ENCODE measurements around the gene PSMA8. TPM values are rescaled to one million over a fixed set of nuclear protein-coding genes. Genes with fewer than 3 reads are reported as not detected.

PSMA8 gene
- not detected in 2 replicates for polyA plus RNA-seq (2012; rRNA removed)
- polyA plus RNA-seq (2012; cell fraction: cytosol; rRNA removed): not detected in 2 replicates
- polyA plus RNA-seq (2012; cell fraction: nucleus; rRNA removed): not detected in 2 replicates

DNA sequence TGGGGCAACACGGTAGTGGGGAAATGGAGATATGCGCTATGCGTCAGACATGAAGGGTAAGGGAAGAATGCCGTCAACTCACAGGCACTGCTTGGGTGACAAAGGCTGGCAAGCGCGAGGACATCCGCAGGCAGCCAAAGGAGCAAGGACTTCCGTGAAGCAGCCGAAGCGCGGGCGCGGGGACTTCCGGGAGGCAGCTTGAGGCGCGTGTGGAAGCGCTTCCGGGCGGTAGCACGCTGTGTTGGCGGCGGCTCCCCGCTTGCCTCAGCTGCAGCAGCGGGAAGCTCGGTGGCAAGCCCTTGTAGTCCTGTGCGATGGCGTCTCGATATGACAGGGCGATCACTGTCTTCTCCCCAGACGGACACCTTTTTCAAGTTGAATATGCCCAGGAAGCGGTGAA is at the start of gene PSMA8:
PSMA8 (plus strand) TSS at position 218 of the 400 bp plus-strand sequence; CDS start at position 315, 97 bp downstream.
- 95% methylated on average over 30 of the region's 31 CpGs for WGBS (ENCODE audit: low lambda C conversion rate)
- CTCF ChIA-PET: no interaction called here

DNA sequence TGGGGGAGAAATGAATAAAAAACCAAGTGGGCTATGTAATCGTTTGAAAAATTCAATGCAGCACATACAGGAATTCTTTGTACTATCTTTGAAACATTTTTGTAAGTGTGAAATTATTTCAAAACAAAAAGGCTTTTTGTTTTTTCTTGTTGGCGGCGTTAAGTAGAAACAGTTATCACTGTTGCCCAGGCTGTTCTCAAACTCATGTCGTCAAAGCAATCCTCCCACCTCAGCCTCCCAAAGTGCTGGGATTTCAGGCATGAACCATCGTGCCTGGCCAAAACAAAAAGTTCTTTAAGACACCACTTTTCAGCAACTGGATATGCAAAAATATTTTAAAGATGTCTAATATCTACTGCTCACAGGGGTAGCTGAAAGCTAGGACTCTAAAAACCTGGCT is 48.6 kb upstream of the PSMA8 start:
- ChIA-PET CTCF (no interaction called here), POLR2A (no interaction called here)
- H3K9ac ChIP-seq: no peak overlapping the region
- no peak for DNase-seq
- TF ChIP-seq ELF1 (IDR thresholded peaks at IDR 0.05) (no peak), GATA2 (CRISPR knock-in tag; IDR thresholded peaks at IDR 0.05) (no peak), TAF1 (IDR thresholded peaks at IDR 0.05; ENCODE audit: borderline replicate concordance, low read depth, low read length) (no peak)
- H3K9me3 ChIP-seq: no peaks in the 10 kb centered on the region
- H3K27me3 ChIP-seq (ENCODE audit: insufficient read depth): no peaks in the 10 kb centered on the region
- H3K9me2 ChIP-seq: no peaks in the 10 kb centered on the region
- 100% methylated on average over 5 of the region's 5 CpGs for WGBS (ENCODE audit: low lambda C conversion rate)
- no peak overlapping the region for H3K27ac ChIP-seq (ENCODE audit: low read depth in 2 of 2, low read length in 1 of 2)
- H3K36me3 ChIP-seq (replicated peaks in 1 of 2; ENCODE audit: control insufficient read depth in 1 of 2, insufficient read depth in 2 of 2, low read length in 1 of 2): peaks cover 58 to 73% of the 10 kb centered on the region in 2 experiments
- H3F3A ChIP-seq (replicated peaks; ENCODE audit: insufficient read depth): peaks cover 3% of the 10 kb centered on the region
- peaks cover 100% of the 10 kb centered on the region for H3K79me2 ChIP-seq (ENCODE audit: insufficient read depth)
- H4K20me1 ChIP-seq (ENCODE audit: insufficient read depth): peaks cover 45% of the 10 kb centered on the region
- no peak overlapping the region for H3K4me3 ChIP-seq (ENCODE audit: low read depth in 2 of 2, low read length in 1 of 2)
- no peak overlapping the region for H3K4me2 ChIP-seq
- no peak overlapping the region for H2AFZ ChIP-seq (ENCODE audit: low read depth)
- H3K4me1 ChIP-seq (ENCODE audit: control insufficient read depth in 1 of 2, insufficient read depth in 2 of 2, low read depth in 1 of 2, low read length in 1 of 2): peaks cover 0 to 10% of the 10 kb centered on the region in 2 experiments; a peak in 1 of 4 replicates

More for the DNA sequence above, at the start of gene PSMA8:
- DNase-seq: no peak
- H3K9ac ChIP-seq: no peak within 1 kb of the TSS
- no peaks in the 10 kb centered on the region for H3K27me3 ChIP-seq (ENCODE audit: insufficient read depth)
- H3K79me2 ChIP-seq (ENCODE audit: insufficient read depth): no peaks in the 10 kb centered on the region
- H3K9me2 ChIP-seq: no peaks in the 10 kb centered on the region
- no peaks in the 10 kb centered on the region; a peak in 1 of 4 replicates for H3K4me1 ChIP-seq (ENCODE audit: control insufficient read depth in 1 of 2, insufficient read depth in 2 of 2, low read depth in 1 of 2, low read length in 1 of 2)
- H3F3A ChIP-seq (replicated peaks; ENCODE audit: insufficient read depth): no peaks in the 10 kb centered on the region
- no peaks in the 10 kb centered on the region for H3K9me3 ChIP-seq
- H3K4me2 ChIP-seq: no peak within 1 kb of the TSS
- no peak within 1 kb of the TSS for H2AFZ ChIP-seq (ENCODE audit: low read depth)
- POLR2A ChIA-PET: no interaction called here
- H3K4me3 ChIP-seq (ENCODE audit: low read depth in 2 of 2, low read length in 1 of 2): no peak within 1 kb of the TSS
- H4K20me1 ChIP-seq (ENCODE audit: insufficient read depth): no peaks in the 10 kb centered on the region
- TF ChIP-seq EP300 (IDR thresholded peaks at IDR 0.05; ENCODE audit: borderline replicate concordance in 1 of 2, low read depth in 1 of 2, low read length in 1 of 2) (no peak), MXI1 (IDR thresholded peaks at IDR 0.05; ENCODE audit: low read depth, low read length) (no peak), FOSL2 (IDR thresholded peaks at IDR 0.05; ENCODE audit: borderline replicate concordance, low read depth) (no peak), TCF12 (IDR thresholded peaks at IDR 0.05) (no peak), POLR2AphosphoS5 (IDR thresholded peaks at IDR 0.05; ENCODE audit: low read depth, low read length) (no peak), ELF1 (IDR thresholded peaks at IDR 0.05) (no peak), FOXJ3 (CRISPR knock-in tag; IDR thresholded peaks at IDR 0.05) (no peak), GABPA (IDR thresholded peaks at IDR 0.05; ENCODE audit: low read depth) (no peak)
- no peak within 1 kb of the TSS for H3K27ac ChIP-seq (ENCODE audit: low read depth in 2 of 2, low read length in 1 of 2)
- no peaks in the 10 kb centered on the region for H3K36me3 ChIP-seq (replicated peaks in 1 of 2; ENCODE audit: control insufficient read depth in 1 of 2, insufficient read depth in 2 of 2, low read length in 1 of 2)

DNA sequence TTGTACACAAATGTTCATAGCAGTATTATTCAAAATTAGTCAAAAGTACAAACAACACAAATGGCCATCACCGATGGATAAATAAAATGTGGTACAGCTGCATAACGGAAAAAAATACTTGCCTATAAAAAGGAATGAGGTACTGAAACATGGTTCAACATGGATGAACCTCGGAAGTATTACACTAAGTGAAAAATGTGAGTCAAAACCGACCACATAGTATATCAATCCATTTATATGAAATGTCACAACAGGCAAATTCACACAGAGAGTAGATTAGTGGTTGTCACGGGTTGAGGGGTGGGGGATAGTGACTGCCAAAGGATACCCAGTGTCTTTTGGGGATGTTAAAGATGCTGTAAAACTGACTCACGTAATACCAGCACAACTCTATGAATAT is 46.7 kb upstream of the PSMA8 start:
- TF ChIP-seq TCF12 (IDR thresholded peaks at IDR 0.05) (no peak), MXI1 (IDR thresholded peaks at IDR 0.05; ENCODE audit: low read depth, low read length) (no peak), GATA2 (CRISPR knock-in tag; IDR thresholded peaks at IDR 0.05) (no peak)
- TF ChIP-seq, protein P1, sequence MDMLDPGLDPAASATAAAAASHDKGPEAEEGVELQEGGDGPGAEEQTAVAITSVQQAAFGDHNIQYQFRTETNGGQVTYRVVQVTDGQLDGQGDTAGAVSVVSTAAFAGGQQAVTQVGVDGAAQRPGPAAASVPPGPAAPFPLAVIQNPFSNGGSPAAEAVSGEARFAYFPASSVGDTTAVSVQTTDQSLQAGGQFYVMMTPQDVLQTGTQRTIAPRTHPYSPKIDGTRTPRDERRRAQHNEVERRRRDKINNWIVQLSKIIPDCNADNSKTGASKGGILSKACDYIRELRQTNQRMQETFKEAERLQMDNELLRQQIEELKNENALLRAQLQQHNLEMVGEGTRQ (IDR thresholded peaks at IDR 0.05; ENCODE audit: borderline replicate concordance, low read depth, low read length): no peak
- Histone ChIP-seq H3K36me3 (replicated peaks in 1 of 2; ENCODE audit: control insufficient read depth in 1 of 2, insufficient read depth in 2 of 2, low read length in 1 of 2) (peaks cover 53 to 56% of the 10 kb centered on the region in 2 experiments), H3K9me2 (no peaks in the 10 kb centered on the region), H3K27me3 (ENCODE audit: insufficient read depth) (no peaks in the 10 kb centered on the region), H3K9me3 (no peaks in the 10 kb centered on the region), H3K27ac (ENCODE audit: low read depth in 2 of 2, low read length in 1 of 2) (no peak overlapping the region), H3K4me2 (no peak overlapping the region), H3F3A (replicated peaks; ENCODE audit: insufficient read depth) (peaks cover 3% of the 10 kb centered on the region), H3K4me3 (ENCODE audit: low read depth in 2 of 2, low read length in 1 of 2) (no peak overlapping the region), H4K20me1 (ENCODE audit: insufficient read depth) (peaks cover 45% of the 10 kb centered on the region), H2AFZ (ENCODE audit: low read depth) (no peak overlapping the region), H3K4me1 (ENCODE audit: control insufficient read depth in 1 of 2, insufficient read depth in 2 of 2, low read depth in 1 of 2, low read length in 1 of 2) (peaks cover 0 to 10% of the 10 kb centered on the region in 2 experiments; a peak in 1 of 4 replicates), H3K79me2 (ENCODE audit: insufficient read depth) (peaks cover 84% of the 10 kb centered on the region), H3K9ac (no peak overlapping the region)
- 94% methylated on average over 6 of the region's 6 CpGs for WGBS (ENCODE audit: low lambda C conversion rate)
- CTCF ChIA-PET: interaction anchor here (0.6 to 0.8 kb wide), 2 partner anchors 245 to 384 kb away, joined by 3 to 4 read pairs; no protein-coding TSS in a partner anchor
- POLR2A ChIA-PET: no interaction called here
- DNase-seq: no peak

Data from SK-N-SH (cell line).